Adrenal gland (tissue), 12 donors: ENCODE measurements around the gene SLC35D3. TPM values are rescaled to one million over a fixed set of nuclear protein-coding genes. Genes with fewer than 3 reads are reported as not detected.
"Not testable (repeated sequence)": the region's sequence is repeated elsewhere in the genome, so short reads cannot be mapped to it uniquely, and the experiment has no call there.

ENCODE experiments used
- DNase-seq, 7 donors: peaks; one replicate each; pipeline ENCODE4 v3.0.0-alpha.2; 2019 to 2020
- H3K27ac ChIP-seq, 5 donors: fragments of 200-600 bp; sonication (generic) in 4 of 5; 1 replicate in 3 of 5; 2 replicates in 2 of 5; pipeline versions ENCODE4 v1.5.1 to v1.8.0; 2016 to 2020; ENCODE audit warnings: mild to moderate bottlenecking in 1 of 5
- H3K27me3 ChIP-seq: fragments of 200-600 bp; 2 replicates; pipeline ENCODE4 v1.8.0; 2021
- H3K36me3 ChIP-seq, 2 donors: fragments of 200-600 bp; replicated peaks in 1 of 2; 1 replicate in 1 of 2; 2 replicates in 1 of 2; pipeline versions ENCODE4 v1.5.1 to v1.8.0; 2018 to 2022
- H3K4me1 ChIP-seq, 2 donors: fragments of 200-600 bp; replicated peaks in 1 of 2; 1 replicate in 1 of 2; 2 replicates in 1 of 2; pipeline versions ENCODE4 v1.5.1 to v1.8.0; 2018 to 2021
- H3K4me3 ChIP-seq, 4 donors: fragments of 200-600 bp; sonication (generic) in 3 of 4; one replicate each; pipeline ENCODE4 v1.5.1; 2016 to 2018
- H3K9me3 ChIP-seq, 3 donors: fragments of 200-600 bp; sonication (generic) in 1 of 3; replicated peaks in 1 of 3; 1 replicate in 2 of 3; 2 replicates in 1 of 3; pipeline versions ENCODE4 v1.5.1 to v1.8.0; 2016 to 2021
- CTCF ChIP-seq, 6 experiments: fragments of 450-650 bp in 4 of 6; fragments of 200-600 bp in 2 of 6; sonication (generic) in 1 of 6; IDR thresholded peaks; 1 replicate in 5 of 6; 2 replicates in 1 of 6; pipeline versions ENCODE4 v1.5.1 to v1.8.0; 2016 to 2021; ENCODE audit warnings: antibody characterized with exemption in 6 of 6, mild to moderate bottlenecking in 2 of 6, moderate library complexity in 1 of 6
- POLR2A ChIP-seq, 2 donors: fragments of 450-650 bp; IDR thresholded peaks; one replicate each; pipeline ENCODE4 v1.6.1; 2017; ENCODE audit warnings: antibody characterized with exemption in 2 of 2, mild to moderate bottlenecking in 2 of 2, moderate library complexity in 1 of 2
- WGBS, 4 donors: extraction: QIAGEN DNeasy Blood & Tissue Kit in 2 of 4; methylation state at CpG; one replicate each; pipeline versions ENCODE4 v1.1.5 to v1.1.7; 2013 to 2017; 5-methylcytosine and 5-hydroxymethylcytosine counted together
- intact Hi-C, 2 donors: fragments of 100-400 bp; cut with DNase I; formaldehyde crosslinking; loops; one replicate each; pipeline versions ENCODE4 v1.14.1 to v1.15.0; 2022 to 2023
- polyA plus RNA-seq, 3 donors: library from polyadenylated mRNA; stranded (reverse); fragments of 200-250 nt in 2 of 3; fragments of 350-450 nt in 1 of 3; fragmentation: Illumina TruSeq in 1 of 3; extraction: RNeasy Lipid Tissue Mini Kit (QIAGEN cat#74804) in 1 of 3; gene quantifications; one replicate each; pipeline ENCODE4 v1.2.3, GENCODE V29; 2013 to 2014
- total RNA-seq, 9 donors: library from RNA; depleted of rRNA in 4 of 9; stranded (reverse); fragments of >200 nt in 4 of 9; fragments of 120-200 nt in 1 of 9; fragmentation: NEBNext Ultra II Directional in 1 of 9; extraction: Animal tissue kit (Norgen Biotek cat#: 25700) in 1 of 9; gene quantifications; one replicate each; pipeline versions ENCODE4 v1.1.0 to v1.2.4, GENCODE V29; 2013 to 2023
- donor health status: healthy with polysubstance abuse.
- donor health status: Bipolar disorder and iron deficiency.
- donor health status: DM: yes; HTN: yes; CAD: no.
- donor health status: DM: no; HTN: no; CAD: no.
- donor health status: DM: no; HTN: no; CAD: no.
- donor health status: DM: yes; HTN: yes; CAD: no.

Gene SLC35D3
- total and polyA plus RNA-seq, 12 donors: 0.06 to 4.8 (median 0.55) TPM; not detected in 4

- Histone ChIP-seq H3K4me3 (no peak overlapping the region), H3K4me1 (no peaks in the 10 kb centered on the region), H3K27me3 (no peaks in the 10 kb centered on the region), H3K27ac (no peak overlapping the region), H3K9me3 (no peaks in the 10 kb centered on the region), H3K36me3 (no peaks in the 10 kb centered on the region)
- no peak for DNase-seq
- no peak for TF ChIP-seq POLR2A (IDR thresholded peaks at IDR 0.05)
- no peak for TF ChIP-seq CTCF (IDR thresholded peaks at IDR 0.05)
- intact Hi-C loops: no loop called here
- 78 to 80% (median 79%) methylated on average over 2 of the region's 2 CpGs for WGBS, 4 donors
These were observed 10.5 kb downstream of the SLC35D3 start for GRCh38 chr6:136932599-136932998.

GRCh38 chr6:136945072-136945471 is 23.0 kb downstream of the SLC35D3 start:
- H3K4me1 ChIP-seq: no peaks in the 10 kb centered on the region
- no peaks in the 10 kb centered on the region for H3K36me3 ChIP-seq
- TF ChIP-seq CTCF (IDR thresholded peaks at IDR 0.05) (no peak), POLR2A (IDR thresholded peaks at IDR 0.05) (no peak)
- no peak overlapping the region for H3K27ac ChIP-seq
- no peaks in the 10 kb centered on the region for H3K9me3 ChIP-seq
- H3K27me3 ChIP-seq: peaks cover 8% of the 10 kb centered on the region
- intact Hi-C loops: no loop called here
- WGBS, 4 donors: 63 to 81% (median 66%) methylated on average over 1 of the region's 1 CpG
- no peak for DNase-seq
- no peak overlapping the region for H3K4me3 ChIP-seq

- Histone ChIP-seq H3K4me1 (no peaks in the 10 kb centered on the region), H3K4me3 (no peak overlapping the region), H3K36me3 (no peaks in the 10 kb centered on the region), H3K27me3 (peaks cover 8% of the 10 kb centered on the region), H3K27ac (no peak overlapping the region), H3K9me3 (no peaks in the 10 kb centered on the region)
- no peak for DNase-seq
- TF ChIP-seq POLR2A (IDR thresholded peaks at IDR 0.05) (no peak), CTCF (IDR thresholded peaks at IDR 0.05) (no peak)
- intact Hi-C loops: no loop called here
- WGBS, 4 donors: 73 to 84% (median 77%) methylated on average over 4 of the region's 4 CpGs
These were observed 23.6 kb downstream of the SLC35D3 start for GRCh38 chr6:136945711-136946121.

- TF ChIP-seq POLR2A (IDR thresholded peaks at IDR 0.05) (no peak), CTCF (IDR thresholded peaks at IDR 0.05) (no peak)
- intact Hi-C loops: no loop called here
- DNase-seq: no peak
- no peak overlapping the region for H3K27ac ChIP-seq
- WGBS, 4 donors: 60 to 81% (median 65%) methylated on average over 8 to 9 of the region's 9 CpGs
- H3K9me3 ChIP-seq: no peaks in the 10 kb centered on the region
- peaks cover 8% of the 10 kb centered on the region for H3K27me3 ChIP-seq
- H3K4me1 ChIP-seq: no peaks in the 10 kb centered on the region
- no peak overlapping the region for H3K4me3 ChIP-seq
- no peaks in the 10 kb centered on the region for H3K36me3 ChIP-seq
These were observed 24.9 kb downstream of the SLC35D3 start for GRCh38 chr6:136947037-136947436.

GRCh38 chr6:136949957-136950356 is 27.9 kb downstream of the SLC35D3 start:
- DNase-seq, H3K4me1 ChIP-seq, H3K27ac ChIP-seq, H3K9me3 ChIP-seq, H3K27me3 ChIP-seq, H3K36me3 ChIP-seq, intact Hi-C loops, H3K4me3 ChIP-seq: not testable (repeated sequence)
- 88 to 98% (median 94%) methylated on average over 3 of the region's 3 CpGs for WGBS, 4 donors
